Measurements from ENCODE around the gene PDE6C. TPM values are rescaled to one million over a fixed set of nuclear protein-coding genes. Genes with fewer than 3 reads are reported as not detected.

PDE6C gene
- total RNA-seq, 2 experiments from 2014 or later, result not detected

Other genes with a start within 250 kb of the PDE6C start
- gene MYOF, start 130.2 kb upstream of the PDE6C start, total RNA-seq, result 10 to 100 TPM; 22.1 to 22.8 TPM
- 10 to 100 TPM; 47.6 to 52.0 TPM for gene CEP55, start 115.9 kb upstream of the PDE6C start, total RNA-seq
- not detected for gene FFAR4, start 45.9 kb upstream of the PDE6C start, total RNA-seq
- gene RBP4, start 11.3 kb upstream of the PDE6C start, total RNA-seq, result not detected
- gene FRA10AC1, start 90.1 kb downstream of the PDE6C start, total RNA-seq, result 10 to 100 TPM; 13.9 to 15.9 TPM
- gene LGI1, start 145.4 kb downstream of the PDE6C start, total RNA-seq, result not detected